K562 (cell line): ENCODE measurements around the gene PLXND1. TPM values are rescaled to one million over a fixed set of nuclear protein-coding genes. Genes with fewer than 3 reads are reported as not detected.

ENCODE experiments used
- ATAC-seq: fragments of 200-7000 bp; cut with Tn5 transposase; 3 replicates; pipeline ENCODE4 v1.9.1; 2020; ENCODE audit warnings: moderate library complexity
- BruUV-seq: library from RNA; stranded (reverse); fragments of 400-500 nt; replicated peaks from 2 replicates; lab custom pipeline; 2021; lab: Mats Ljungman, UMichigan
- CTCF ChIA-PET: fragments of 300-600 bp; formaldehyde crosslinking; extraction: SDS; loops from one replicate; lab custom pipeline; 2021; ENCODE audit warnings: low intra/inter-chr PET ratio; lab: Yijun Ruan, JAX
- POLR2A ChIA-PET: fragments of 300-600, 350-650 bp; sonication (Branson Sonifier 250); formaldehyde crosslinking; extraction: SDS; loops from one replicate; lab custom pipeline; 2021; ENCODE audit warnings: antibody characterized with exemption, inconsistent platforms; lab: Yijun Ruan, JAX
- DNase-seq, 4 experiments: peaks; one replicate each; pipeline versions ENCODE4 v3.0.0 to v3.0.0-alpha.2; 2011 to 2018; ENCODE audit warnings: low spot score in 3 of 4, mixed read lengths in 3 of 4; ENCODE audit errors: extremely low read depth in 1 of 4
- FAIRE-seq: peaks from 2 replicates; lab custom pipeline; 2011; peaks lifted over from hg19 to GRCh38; lab: Jason Lieb, UNC
- H2AFZ ChIP-seq: 2 replicates; pipeline ENCODE4 v1.6.0; 2011; ENCODE audit warnings: low read depth, low read length, control low read depth, inconsistent platforms
- H3K27ac ChIP-seq: fragments of 200-600 bp; 3 replicates; pipeline ENCODE4 v1.8.0; 2011; ENCODE audit warnings: low read depth, mild to moderate bottlenecking, control low read depth, inconsistent platforms, low read length, moderate library complexity, mixed read lengths; ENCODE audit errors: extremely low read depth
- H3K27me3 ChIP-seq, 2 experiments: fragments of 300-600 bp in 1 of 2; 2 replicates in 1 of 2; 3 replicates in 1 of 2; pipeline versions ENCODE4 v1.6.0 to v1.8.0; 2011; ENCODE audit warnings: inconsistent platforms in 2 of 2, low read length in 2 of 2, mild to moderate bottlenecking in 1 of 2, mixed read lengths in 1 of 2, moderate library complexity in 1 of 2; ENCODE audit not compliant: control insufficient read depth in 2 of 2, insufficient read depth in 2 of 2
- H3K36me3 ChIP-seq: fragments of 300-600 bp; 3 replicates; pipeline ENCODE4 v1.8.0; 2011; ENCODE audit warnings: mild to moderate bottlenecking, low read length, inconsistent platforms; ENCODE audit not compliant: control insufficient read depth, insufficient read depth
- H3K4me1 ChIP-seq, 2 experiments: fragments of 200-600 bp in 1 of 2; replicated peaks in 1 of 2; 2 replicates in 1 of 2; 3 replicates in 1 of 2; pipeline versions ENCODE4 v1.5.1 to v1.8.0; 2011; ENCODE audit warnings: inconsistent platforms in 2 of 2, low read length in 2 of 2, mild to moderate bottlenecking in 1 of 2, mixed read lengths in 1 of 2, moderate library complexity in 1 of 2; ENCODE audit not compliant: control insufficient read depth in 2 of 2, insufficient read depth in 2 of 2
- H3K4me2 ChIP-seq: 2 replicates; pipeline ENCODE4 v1.6.1; 2011; ENCODE audit warnings: low read length, control low read depth, inconsistent platforms, mixed read lengths; ENCODE audit not compliant: insufficient read depth
- H3K4me3 ChIP-seq: fragments of 200-600 bp; sonication (generic), shearing (Covaris generic); 2 replicates; pipeline ENCODE4 v1.5.1; 2016; ENCODE audit warnings: control low read depth, inconsistent platforms
- H3K79me2 ChIP-seq: fragments of 200-600 bp; 3 replicates; pipeline ENCODE4 v1.8.0; 2011; ENCODE audit warnings: low read length, inconsistent platforms; ENCODE audit not compliant: control insufficient read depth, insufficient read depth
- H3K9ac ChIP-seq, 2 experiments: 2 replicates each; pipeline versions ENCODE4 v1.6.0 to v1.6.1; 2011; ENCODE audit warnings: low read depth in 2 of 2, low read length in 2 of 2, control low read depth in 1 of 2, inconsistent platforms in 1 of 2, mild to moderate bottlenecking in 1 of 2, mixed read lengths in 1 of 2; ENCODE audit not compliant: insufficient read depth in 1 of 2
- H3K9me1 ChIP-seq: one replicate; pipeline ENCODE4 v1.6.0; 2011; ENCODE audit warnings: inconsistent platforms, mild to moderate bottlenecking, low read length, moderate library complexity; ENCODE audit not compliant: control insufficient read depth, insufficient read depth
- H3K9me3 ChIP-seq: replicated peaks from 2 replicates; pipeline ENCODE4 v1.5.1; 2011; ENCODE audit warnings: low read depth, low read length, inconsistent platforms; ENCODE audit not compliant: control insufficient read depth, insufficient read depth
- H4K20me1 ChIP-seq: replicated peaks from 2 replicates; pipeline ENCODE4 v1.6.1; 2011; ENCODE audit warnings: low read length, inconsistent platforms, mixed read lengths; ENCODE audit not compliant: control insufficient read depth, insufficient read depth
- ARID2 ChIP-seq: fragments of 450-650 bp; IDR thresholded peaks from 2 replicates; pipeline ENCODE4 v1.6.1; 2017; ENCODE audit warnings: antibody characterized with exemption, mild to moderate bottlenecking
- C11orf30 ChIP-seq: fragments of 450-650 bp; IDR thresholded peaks from 2 replicates; pipeline ENCODE4 v1.6.1; 2016; ENCODE audit warnings: low read depth, mild to moderate bottlenecking
- E2F5 ChIP-seq: sonication (generic); formaldehyde crosslinking; IDR thresholded peaks from 2 replicates; pipeline ENCODE4 v1.8.0; 2022; ENCODE audit warnings: mild to moderate bottlenecking, missing genetic modification reagents
- EGR1 ChIP-seq: fragments of 450-650 bp; conservative IDR thresholded peaks from 2 replicates; pipeline ENCODE4 v1.6.1; 2017; ENCODE audit warnings: mild to moderate bottlenecking
- ERF ChIP-seq: fragments of 450-650 bp; formaldehyde crosslinking; IDR thresholded peaks from 2 replicates; pipeline ENCODE4 v1.4.0; 2020; ENCODE audit warnings: mild to moderate bottlenecking, mixed read lengths
- ETS1 ChIP-seq: conservative IDR thresholded peaks from 2 replicates; pipeline ENCODE4 v1.6.1; 2011; ENCODE audit warnings: low read depth, mild to moderate bottlenecking, low read length; ENCODE audit not compliant: control insufficient read depth
- FOXP1 ChIP-seq: sonication (generic); formaldehyde crosslinking; IDR thresholded peaks from 2 replicates; pipeline ENCODE4 v1.8.0; 2022; ENCODE audit warnings: mild to moderate bottlenecking, missing genetic modification reagents
- HDAC6 ChIP-seq: IDR thresholded peaks from 2 replicates; pipeline ENCODE4 v1.6.1; 2012; ENCODE audit warnings: low read depth, mild to moderate bottlenecking, control low read depth, inconsistent platforms, low read length, moderate library complexity
- KDM4B ChIP-seq, 2 experiments: fragments of 450-650 bp in 1 of 2; sonication (generic) in 1 of 2; IDR thresholded peaks; 2 replicates each; pipeline ENCODE4 v1.6.1; 2016 to 2017; ENCODE audit warnings: borderline replicate concordance in 2 of 2, antibody characterized with exemption in 1 of 2, low read depth in 1 of 2, mild to moderate bottlenecking in 1 of 2
- MYC ChIP-seq, 2 experiments: fragments of 250-450 bp in 1 of 2; sonication (Bioruptor Pico) in 1 of 2; IDR thresholded peaks; 2 replicates each; pipeline versions ENCODE4 v1.5.1 to v1.6.1; 2012 to 2021; ENCODE audit warnings: low read depth in 2 of 2, borderline replicate concordance in 1 of 2, improper control_type of control experiment in 1 of 2, low read length in 1 of 2, mild to moderate bottlenecking in 1 of 2, moderate library complexity in 1 of 2
- POLR2AphosphoS2 ChIP-seq: IDR thresholded peaks from 2 replicates; pipeline ENCODE4 v1.6.1; 2012; ENCODE audit warnings: low read length, improper control_type of control experiment
- SP2 ChIP-seq: IDR thresholded peaks from 2 replicates; pipeline ENCODE4 v1.6.1; 2011; ENCODE audit warnings: mild to moderate bottlenecking, low read depth, low read length, moderate library complexity; ENCODE audit not compliant: poor library complexity, severe bottlenecking; ENCODE audit errors: extremely low read depth
- ZC3H4 ChIP-seq: sonication (generic); formaldehyde crosslinking; IDR thresholded peaks from 2 replicates; pipeline ENCODE4 v1.9.0; 2021; ENCODE audit warnings: missing genetic modification reagents, borderline replicate concordance
- ZNF324 ChIP-seq: fragments of 250-450 bp; sonication (Bioruptor Pico); IDR thresholded peaks from 2 replicates; pipeline ENCODE4 v1.4.0; 2020; ENCODE audit warnings: mild to moderate bottlenecking
- WGBS: fragments of 100-300 bp; shearing (Covaris generic); methylation state at CpG from one replicate; pipeline ENCODE4 v1.1.6; 2016; ENCODE audit warnings: low coverage, mixed read lengths; ENCODE audit not compliant: insufficient coverage; ENCODE audit errors: missing lambda C conversion rate; 5-methylcytosine and 5-hydroxymethylcytosine counted together
- in situ Hi-C: fragments of 300-500 bp; cut with MboI; formaldehyde crosslinking; loops from 4 replicates; pipeline ENCODE4 v1.15.0; 2018; ENCODE audit warnings: inconsistent platforms, mixed read lengths
- intact Hi-C: fragments of 100-400 bp; cut with micrococcal nuclease; formaldehyde crosslinking; loops from 2 replicates; pipeline ENCODE4 v1.14.2; 2022
- polyA plus RNA-seq, 8 experiments: library from polyadenylated mRNA; depleted of rRNA in 4 of 8; stranded (reverse) in 5 of 8; unstranded in 3 of 8; fragments of >200 nt; fragmentation: Nextera tagmentation in 2 of 8; fragmentation: Illumina TruSeq in 1 of 8; extraction: Ambion mirVana in 2 of 8; extraction: Trizol in 1 of 8; gene quantifications; 2 replicates each; pipeline versions ENCODE4 v1.2.1 to v1.2.3, GENCODE V29; 2011 to 2014; ENCODE audit warnings: inconsistent platforms in 1 of 8, missing spikeins in 1 of 8
- total RNA-seq, 7 experiments: library from RNA; depleted of rRNA in 6 of 7; stranded (reverse); fragments of >200 nt in 6 of 7; fragmentation: Illumina TruSeq in 2 of 7; extraction: Trizol in 2 of 7; gene quantifications; 2 replicates each; pipeline versions ENCODE4 v1.2.1 to v1.2.3, GENCODE V29; 2011 to 2021; ENCODE audit warnings: low replicate concordance in 1 of 7
- TF ChIP-seq, protein P1 (sequence below): fragments of 450-650 bp; IDR thresholded peaks from 2 replicates; pipeline ENCODE4 v1.6.1; 2016; ENCODE audit warnings: missing biosample characterization, missing genetic modification characterization
- TF ChIP-seq, protein P2 (sequence below), 3 experiments: fragments of 200-800 bp in 1 of 3; sonication (Bioruptor generic) in 1 of 3; sonication (generic) in 1 of 3; formaldehyde crosslinking in 1 of 3; IDR thresholded peaks; 2 replicates each; pipeline versions ENCODE4 v1.6.1 to v1.8.0; 2016 to 2022; ENCODE audit warnings: mild to moderate bottlenecking in 2 of 3, missing compliant biosample characterization in 2 of 3, missing genetic modification characterization in 2 of 3, missing genetic modification reagents in 1 of 3

The PLXND1 gene
- total and polyA plus RNA-seq, 9 of the 15 experiments (the other 6 are each of a cell fraction or from before 2014, with no cell fraction given) = 0.34 to 28.8 (median 14.0) TPM

- intact Hi-C loops = no loop called here
- POLR2A ChIA-PET = interaction anchor here (0.6 to 1.1 kb wide), 2 partner anchors 90 to 166 kb away, joined by 3 read pairs; no protein-coding TSS in a partner anchor
- H3K9me3 ChIP-seq = no peaks in the 10 kb centered on the region
- DNase-seq = no peak
- no peak overlapping the region for H3K4me3 ChIP-seq
- no peaks in the 10 kb centered on the region; a peak in 1 of 5 replicates for H3K4me1 ChIP-seq
- H3K27me3 ChIP-seq = no peaks in the 10 kb centered on the region
- FAIRE-seq = no peak
- H4K20me1 ChIP-seq = no peaks in the 10 kb centered on the region
- no peak overlapping the region for H3K9ac ChIP-seq
- H3K9me1 ChIP-seq = no peaks in the 10 kb centered on the region
- H2AFZ ChIP-seq = no peak overlapping the region
- no TSS peak for BruUV-seq
- 18% methylated on average over 5 of the region's 5 CpGs for WGBS
- no peaks in the 10 kb centered on the region for H3K36me3 ChIP-seq
- no peak overlapping the region for H3K4me2 ChIP-seq
- H3K27ac ChIP-seq = no peak overlapping the region
- ATAC-seq = no peak
- no peaks in the 10 kb centered on the region for H3K79me2 ChIP-seq
- TF ChIP-seq KDM4B (IDR thresholded peaks at IDR 0.05; ENCODE audit: borderline replicate concordance in 2 of 2, low read depth in 1 of 2) (no peak), POLR2AphosphoS2 (no peak), SP2 (no peak), ERF (CRISPR knock-in tag) (no peak), MYC (IDR thresholded peaks at IDR 0.05; ENCODE audit: low read depth, low read length) (no peak), MYC (CRISPR knock-in tag; IDR thresholded peaks at IDR 0.05; ENCODE audit: borderline replicate concordance, low read depth) (no peak), ZC3H4 (CRISPR knock-in tag) (no peak), ETS1 (no peak), ZNF324 (no peak), E2F5 (CRISPR knock-in tag) (no peak), FOXP1 (CRISPR knock-in tag) (no peak), EGR1 (no peak), HDAC6 (no peak), ARID2 (no peak), C11orf30 (no peak)
- TF ChIP-seq, protein P1, sequence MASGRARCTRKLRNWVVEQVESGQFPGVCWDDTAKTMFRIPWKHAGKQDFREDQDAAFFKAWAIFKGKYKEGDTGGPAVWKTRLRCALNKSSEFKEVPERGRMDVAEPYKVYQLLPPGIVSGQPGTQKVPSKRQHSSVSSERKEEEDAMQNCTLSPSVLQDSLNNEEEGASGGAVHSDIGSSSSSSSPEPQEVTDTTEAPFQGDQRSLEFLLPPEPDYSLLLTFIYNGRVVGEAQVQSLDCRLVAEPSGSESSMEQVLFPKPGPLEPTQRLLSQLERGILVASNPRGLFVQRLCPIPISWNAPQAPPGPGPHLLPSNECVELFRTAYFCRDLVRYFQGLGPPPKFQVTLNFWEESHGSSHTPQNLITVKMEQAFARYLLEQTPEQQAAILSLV (tag) = no peak
- TF ChIP-seq, protein P2, sequence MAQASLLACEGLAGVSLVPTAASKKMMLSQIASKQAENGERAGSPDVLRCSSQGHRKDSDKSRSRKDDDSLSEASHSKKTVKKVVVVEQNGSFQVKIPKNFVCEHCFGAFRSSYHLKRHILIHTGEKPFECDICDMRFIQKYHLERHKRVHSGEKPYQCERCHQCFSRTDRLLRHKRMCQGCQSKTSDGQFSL (CRISPR knock-in tag; IDR thresholded peaks at IDR 0.05) = no peak
- TF ChIP-seq, protein P2 (tag; IDR thresholded peaks at IDR 0.05) = no peak
- TF ChIP-seq, all 486 proteins: peak for 0
- in situ Hi-C loops = no loop called here
- CTCF ChIA-PET = no interaction called here
Observed at GRCh38 chr3:129645286-129645685, 38.8 kb upstream of the PLXND1 start.
